Cardiac fibroblast (primary cell): ENCODE measurements around the gene ZNF746.

Experiments used
- DNase-seq, 2 donors: peaks; one replicate each; pipeline versions ENCODE4 v3.0.0 to v3.0.0-alpha.2; 2010; ENCODE audit warnings: low read depth in 2 of 2
- H3K4me3 ChIP-seq, 2 donors: replicated peaks in 1 of 2; 1 replicate in 1 of 2; 2 replicates in 1 of 2; pipeline ENCODE4 v1.5.1; 2011; ENCODE audit warnings: low read depth in 2 of 2, low read length in 2 of 2, mild to moderate bottlenecking in 2 of 2, moderate library complexity in 1 of 2
- CTCF ChIP-seq: IDR thresholded peaks from one replicate; pipeline ENCODE4 v1.5.1; 2011; ENCODE audit warnings: low read depth, mild to moderate bottlenecking, low read length, inconsistent platforms

Gene ZNF746

GRCh38 chr7:149459201-149459539, 38.4 kb downstream of the ZNF746 start:
- DNase-seq: peak in 1 of 2 donors; percentile 4
- no peak for TF ChIP-seq CTCF
- H3K4me3 ChIP-seq: peak overlapping the region; percentile 52 to 65

- TF ChIP-seq CTCF: no peak
- peak in 1 of 2 donors; percentile 41 for DNase-seq
- H3K4me3 ChIP-seq: no peak overlapping the region
Measured at GRCh38 chr7:149458235-149458634, 39.4 kb downstream of the ZNF746 start.

GRCh38 chr7:149457766-149458165, 39.8 kb downstream of the ZNF746 start:
- no peak for DNase-seq
- no peak for TF ChIP-seq CTCF
- no peak overlapping the region for H3K4me3 ChIP-seq

GRCh38 chr7:149456506-149457421, 40.8 kb downstream of the ZNF746 start:
- peak in 1 of 2 donors; percentile 17 for DNase-seq
- H3K4me3 ChIP-seq: no peak overlapping the region
- TF ChIP-seq CTCF: no peak

GRCh38 chr7:149455175-149455950, 42.2 kb downstream of the ZNF746 start:
- no peak for TF ChIP-seq CTCF
- no peak overlapping the region for H3K4me3 ChIP-seq
- DNase-seq: no peak

GRCh38 chr7:149454750-149455149, 42.9 kb downstream of the ZNF746 start:
- no peak for TF ChIP-seq CTCF
- no peak overlapping the region for H3K4me3 ChIP-seq
- DNase-seq: no peak
